ENCODE data around the gene KCNE4. TPM values are rescaled to one million over a fixed set of nuclear protein-coding genes. Genes with fewer than 3 reads are reported as not detected.
A peak's percentile ranks its signal among the peaks of the same experiment; 100 is the strongest.

Gene KCNE4
- total and polyA plus RNA-seq, 9 of the 15 experiments (the other 6 are each of a cell fraction or from before 2014, with no cell fraction given), result not detected

DNA sequence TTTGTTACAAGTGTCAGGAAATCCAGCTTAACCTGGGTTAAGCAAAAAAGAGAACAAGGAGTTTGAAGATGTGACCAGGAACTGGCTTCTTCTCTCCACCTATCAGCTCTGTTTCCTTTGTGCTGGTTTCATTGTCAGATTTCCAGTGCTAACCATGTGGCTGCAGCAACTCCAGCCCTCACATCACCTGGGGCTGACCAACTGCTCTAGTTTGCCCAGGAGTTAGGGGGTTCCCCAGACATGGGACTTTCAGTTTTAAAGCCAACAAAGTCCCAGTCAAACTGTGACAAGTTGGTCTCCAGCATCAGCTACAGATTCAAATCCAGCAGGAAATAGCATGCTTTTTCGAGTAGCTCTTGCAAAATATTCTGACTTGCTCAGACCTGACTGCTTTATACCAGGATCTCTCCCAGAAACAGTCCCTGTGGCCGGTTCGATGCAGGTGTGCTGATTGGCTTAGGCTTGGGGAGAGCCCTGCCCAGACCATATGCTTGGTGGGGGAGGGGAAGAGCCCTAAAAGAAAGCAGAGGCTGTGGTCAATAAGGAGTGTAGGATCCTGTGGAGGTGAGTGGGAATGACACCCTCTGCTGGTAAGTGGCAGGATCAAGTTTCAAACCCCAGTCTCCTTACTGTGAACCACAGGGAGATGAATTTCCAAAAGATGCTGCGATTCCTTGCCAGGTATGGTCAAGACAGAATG is 49.5 kb downstream of the KCNE4 start (continued):
- TF ChIP-seq, protein P1, sequence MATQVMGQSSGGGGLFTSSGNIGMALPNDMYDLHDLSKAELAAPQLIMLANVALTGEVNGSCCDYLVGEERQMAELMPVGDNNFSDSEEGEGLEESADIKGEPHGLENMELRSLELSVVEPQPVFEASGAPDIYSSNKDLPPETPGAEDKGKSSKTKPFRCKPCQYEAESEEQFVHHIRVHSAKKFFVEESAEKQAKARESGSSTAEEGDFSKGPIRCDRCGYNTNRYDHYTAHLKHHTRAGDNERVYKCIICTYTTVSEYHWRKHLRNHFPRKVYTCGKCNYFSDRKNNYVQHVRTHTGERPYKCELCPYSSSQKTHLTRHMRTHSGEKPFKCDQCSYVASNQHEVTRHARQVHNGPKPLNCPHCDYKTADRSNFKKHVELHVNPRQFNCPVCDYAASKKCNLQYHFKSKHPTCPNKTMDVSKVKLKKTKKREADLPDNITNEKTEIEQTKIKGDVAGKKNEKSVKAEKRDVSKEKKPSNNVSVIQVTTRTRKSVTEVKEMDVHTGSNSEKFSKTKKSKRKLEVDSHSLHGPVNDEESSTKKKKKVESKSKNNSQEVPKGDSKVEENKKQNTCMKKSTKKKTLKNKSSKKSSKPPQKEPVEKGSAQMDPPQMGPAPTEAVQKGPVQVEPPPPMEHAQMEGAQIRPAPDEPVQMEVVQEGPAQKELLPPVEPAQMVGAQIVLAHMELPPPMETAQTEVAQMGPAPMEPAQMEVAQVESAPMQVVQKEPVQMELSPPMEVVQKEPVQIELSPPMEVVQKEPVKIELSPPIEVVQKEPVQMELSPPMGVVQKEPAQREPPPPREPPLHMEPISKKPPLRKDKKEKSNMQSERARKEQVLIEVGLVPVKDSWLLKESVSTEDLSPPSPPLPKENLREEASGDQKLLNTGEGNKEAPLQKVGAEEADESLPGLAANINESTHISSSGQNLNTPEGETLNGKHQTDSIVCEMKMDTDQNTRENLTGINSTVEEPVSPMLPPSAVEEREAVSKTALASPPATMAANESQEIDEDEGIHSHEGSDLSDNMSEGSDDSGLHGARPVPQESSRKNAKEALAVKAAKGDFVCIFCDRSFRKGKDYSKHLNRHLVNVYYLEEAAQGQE (IDR thresholded peaks at IDR 0.05; ENCODE audit: borderline replicate concordance), result peak; percentile 86
- TF ChIP-seq, protein P1 (CRISPR knock-in tag; IDR thresholded peaks at IDR 0.05; ENCODE audit: low read depth), result no peak
- TF ChIP-seq, protein P2, sequence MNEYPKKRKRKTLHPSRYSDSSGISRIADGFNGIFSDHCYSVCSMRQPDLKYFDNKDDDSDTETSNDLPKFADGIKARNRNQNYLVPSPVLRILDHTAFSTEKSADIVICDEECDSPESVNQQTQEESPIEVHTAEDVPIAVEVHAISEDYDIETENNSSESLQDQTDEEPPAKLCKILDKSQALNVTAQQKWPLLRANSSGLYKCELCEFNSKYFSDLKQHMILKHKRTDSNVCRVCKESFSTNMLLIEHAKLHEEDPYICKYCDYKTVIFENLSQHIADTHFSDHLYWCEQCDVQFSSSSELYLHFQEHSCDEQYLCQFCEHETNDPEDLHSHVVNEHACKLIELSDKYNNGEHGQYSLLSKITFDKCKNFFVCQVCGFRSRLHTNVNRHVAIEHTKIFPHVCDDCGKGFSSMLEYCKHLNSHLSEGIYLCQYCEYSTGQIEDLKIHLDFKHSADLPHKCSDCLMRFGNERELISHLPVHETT (CRISPR knock-in tag; conservative IDR thresholded peaks at IDR 0.05 in 1 of 2, IDR thresholded peaks at IDR 0.05 in 1 of 2), result no peak
- peak in 1 of 2 experiments; percentile 30; a peak in 1 of 4 replicates for TF ChIP-seq TRIM24 (IDR thresholded peaks at IDR 0.05)
- TF ChIP-seq, protein P3, sequence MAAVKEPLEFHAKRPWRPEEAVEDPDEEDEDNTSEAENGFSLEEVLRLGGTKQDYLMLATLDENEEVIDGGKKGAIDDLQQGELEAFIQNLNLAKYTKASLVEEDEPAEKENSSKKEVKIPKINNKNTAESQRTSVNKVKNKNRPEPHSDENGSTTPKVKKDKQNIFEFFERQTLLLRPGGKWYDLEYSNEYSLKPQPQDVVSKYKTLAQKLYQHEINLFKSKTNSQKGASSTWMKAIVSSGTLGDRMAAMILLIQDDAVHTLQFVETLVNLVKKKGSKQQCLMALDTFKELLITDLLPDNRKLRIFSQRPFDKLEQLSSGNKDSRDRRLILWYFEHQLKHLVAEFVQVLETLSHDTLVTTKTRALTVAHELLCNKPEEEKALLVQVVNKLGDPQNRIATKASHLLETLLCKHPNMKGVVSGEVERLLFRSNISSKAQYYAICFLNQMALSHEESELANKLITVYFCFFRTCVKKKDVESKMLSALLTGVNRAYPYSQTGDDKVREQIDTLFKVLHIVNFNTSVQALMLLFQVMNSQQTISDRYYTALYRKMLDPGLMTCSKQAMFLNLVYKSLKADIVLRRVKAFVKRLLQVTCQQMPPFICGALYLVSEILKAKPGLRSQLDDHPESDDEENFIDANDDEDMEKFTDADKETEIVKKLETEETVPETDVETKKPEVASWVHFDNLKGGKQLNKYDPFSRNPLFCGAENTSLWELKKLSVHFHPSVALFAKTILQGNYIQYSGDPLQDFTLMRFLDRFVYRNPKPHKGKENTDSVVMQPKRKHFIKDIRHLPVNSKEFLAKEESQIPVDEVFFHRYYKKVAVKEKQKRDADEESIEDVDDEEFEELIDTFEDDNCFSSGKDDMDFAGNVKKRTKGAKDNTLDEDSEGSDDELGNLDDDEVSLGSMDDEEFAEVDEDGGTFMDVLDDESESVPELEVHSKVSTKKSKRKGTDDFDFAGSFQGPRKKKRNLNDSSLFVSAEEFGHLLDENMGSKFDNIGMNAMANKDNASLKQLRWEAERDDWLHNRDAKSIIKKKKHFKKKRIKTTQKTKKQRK (IDR thresholded peaks at IDR 0.05; ENCODE audit: borderline replicate concordance, low read depth, low read length), result no peak
- no peak for TF ChIP-seq MTF1 (CRISPR knock-in tag; IDR thresholded peaks at IDR 0.05; ENCODE audit: borderline replicate concordance)
- TF ChIP-seq FOXK2 (conservative IDR thresholded peaks at IDR 0.05 in 1 of 2, IDR thresholded peaks at IDR 0.05 in 1 of 2; ENCODE audit: low read depth in 2 of 2), result peak in 1 of 2 experiments; percentile 63; a peak in 2 of 4 replicates
- TF ChIP-seq SP2 (IDR thresholded peaks at IDR 0.05; ENCODE audit: extremely low read depth, low read depth, low read length, poor library complexity, severe bottlenecking), result no peak
- 0 out of 2 replicates have a peak, but pooled peaks have one; percentile 28 for TF ChIP-seq EP400 (IDR thresholded peaks at IDR 0.05)
- no peak for TF ChIP-seq YBX1 (IDR thresholded peaks at IDR 0.05)
- TF ChIP-seq ZNF134 (CRISPR knock-in tag; conservative IDR thresholded peaks at IDR 0.05), result no peak
- no peak for TF ChIP-seq RBM22 (IDR thresholded peaks at IDR 0.05; ENCODE audit: low read depth, low read length, poor library complexity, severe bottlenecking)
- TF ChIP-seq RBM17 (IDR thresholded peaks at IDR 0.05; ENCODE audit: borderline replicate concordance, low read depth, low read length), result no peak
